OCI-LY1 (cell line): ENCODE measurements around the gene DIP2B.

Source experiments
- H2AFZ ChIP-seq: fragments of 200-600 bp; sonication (generic), shearing (Covaris generic); 2 replicates; pipeline ENCODE4 v1.6.0; 2014; ENCODE audit warnings: antibody characterized with exemption, mild to moderate bottlenecking, low read length
- H3F3A ChIP-seq: fragments of 200-600 bp; sonication (generic), shearing (Covaris generic); 2 replicates; pipeline ENCODE4 v1.6.0; 2014; ENCODE audit warnings: mild to moderate bottlenecking, antibody characterized with exemption, low read length, moderate library complexity; ENCODE audit not compliant: insufficient read depth
- H3K27ac ChIP-seq: fragments of 200-600 bp; sonication (generic); 2 replicates; pipeline ENCODE4 v1.5.1; 2014; ENCODE audit warnings: low read length, mixed run types, mild to moderate bottlenecking, low read depth; ENCODE audit not compliant: poor library complexity, severe bottlenecking
- H3K27me3 ChIP-seq: fragments of 200-600 bp; sonication (generic); 2 replicates; pipeline ENCODE4 v1.6.0; 2014; ENCODE audit warnings: antibody characterized with exemption, mild to moderate bottlenecking, low read length, moderate library complexity; ENCODE audit not compliant: insufficient read depth
- H3K36me3 ChIP-seq: fragments of 200-600 bp; sonication (generic); 2 replicates; pipeline ENCODE4 v1.6.1; 2014; ENCODE audit warnings: mild to moderate bottlenecking, antibody characterized with exemption, low read length, moderate library complexity, mixed read lengths; ENCODE audit not compliant: insufficient read depth
- H3K4me1 ChIP-seq: fragments of 200-600 bp; sonication (generic); 2 replicates; pipeline ENCODE4 v1.5.1; 2014; ENCODE audit warnings: mild to moderate bottlenecking, low read length, moderate library complexity; ENCODE audit not compliant: insufficient read depth, severe bottlenecking
- H3K4me2 ChIP-seq: fragments of 200-600 bp; sonication (generic), shearing (Covaris generic); 2 replicates; pipeline ENCODE4 v1.6.1; 2014; ENCODE audit warnings: low read length
- H3K4me3 ChIP-seq: fragments of 200-600 bp; sonication (generic); 2 replicates; pipeline ENCODE4 v1.5.1; 2014; ENCODE audit warnings: low read length, low read depth, mild to moderate bottlenecking, mixed read lengths; ENCODE audit not compliant: poor library complexity, severe bottlenecking
- H3K79me2 ChIP-seq: fragments of 200-600 bp; shearing (Covaris generic); 2 replicates; pipeline ENCODE4 v1.6.1; 2016; ENCODE audit warnings: mixed run types, low read length, mixed read lengths; ENCODE audit not compliant: insufficient read depth
- H3K9ac ChIP-seq: fragments of 200-600 bp; sonication (generic), shearing (Covaris generic); 2 replicates; pipeline ENCODE4 v1.6.1; 2014; ENCODE audit warnings: mild to moderate bottlenecking, low read length, mixed read lengths
- H3K9me2 ChIP-seq: fragments of 200-600 bp; sonication (generic), shearing (Covaris generic); 2 replicates; pipeline ENCODE4 v1.6.1; 2014; ENCODE audit warnings: low read depth, mild to moderate bottlenecking, low read length, mixed read lengths
- H3K9me3 ChIP-seq: fragments of 200-600 bp; shearing (Covaris generic); 2 replicates; pipeline ENCODE4 v1.6.1; 2014; ENCODE audit warnings: low read length, mixed read lengths
- H4K20me1 ChIP-seq: fragments of 200-600 bp; sonication (generic), shearing (Covaris generic); 2 replicates; pipeline ENCODE4 v1.6.0; 2016; ENCODE audit warnings: mild to moderate bottlenecking, low read length; ENCODE audit not compliant: insufficient read depth
- CTCF ChIP-seq: fragments of 200-600 bp; sonication (generic), shearing (Covaris generic); IDR thresholded peaks from 2 replicates; pipeline ENCODE4 v1.5.1; 2017; ENCODE audit warnings: mild to moderate bottlenecking, antibody characterized with exemption, low read length, moderate library complexity, mixed read lengths
- EZH2 ChIP-seq: fragments of 200-600 bp; sonication (generic), shearing (Covaris generic); IDR thresholded peaks from 2 replicates; pipeline ENCODE4 v1.8.0; 2017; ENCODE audit warnings: borderline replicate concordance, mixed run types, mild to moderate bottlenecking, antibody characterized with exemption, low read length, moderate library complexity, mixed read lengths

DIP2B gene

GRCh38 chr12:50606675-50607375 lies 102.0 kb downstream of the DIP2B start:
- H3K27me3 ChIP-seq = no peaks in the 10 kb centered on the region
- no peaks in the 10 kb centered on the region for H3K36me3 ChIP-seq
- H2AFZ ChIP-seq = no peak overlapping the region
- H3K4me1 ChIP-seq = no peaks in the 10 kb centered on the region
- no peaks in the 10 kb centered on the region for H3K9me2 ChIP-seq
- no peak overlapping the region for H3K4me2 ChIP-seq
- H3K9me3 ChIP-seq = no peaks in the 10 kb centered on the region
- H3K9ac ChIP-seq = no peak overlapping the region
- H3K79me2 ChIP-seq = no peaks in the 10 kb centered on the region
- TF ChIP-seq EZH2 (no peak), CTCF (no peak)
- no peaks in the 10 kb centered on the region for H3F3A ChIP-seq
- no peak overlapping the region for H3K27ac ChIP-seq
- H3K4me3 ChIP-seq = no peak overlapping the region
- H4K20me1 ChIP-seq = no peaks in the 10 kb centered on the region

- Histone ChIP-seq H3K27ac (no peak overlapping the region), H3K9ac (no peak overlapping the region), H3K27me3 (no peaks in the 10 kb centered on the region), H4K20me1 (no peaks in the 10 kb centered on the region), H3K4me1 (no peaks in the 10 kb centered on the region), H3K9me2 (no peaks in the 10 kb centered on the region), H3K4me3 (no peak overlapping the region), H3K79me2 (no peaks in the 10 kb centered on the region), H3K9me3 (no peaks in the 10 kb centered on the region), H3K4me2 (no peak overlapping the region), H3F3A (no peaks in the 10 kb centered on the region), H3K36me3 (no peaks in the 10 kb centered on the region), H2AFZ (no peak overlapping the region)
- no peak for TF ChIP-seq CTCF
- TF ChIP-seq EZH2 = no peak
These were observed 104.6 kb downstream of the DIP2B start for GRCh38 chr12:50609292-50609874.

GRCh38 chr12:50610171-50610570 lies 105.4 kb downstream of the DIP2B start:
- no peak for TF ChIP-seq CTCF
- no peak for TF ChIP-seq EZH2
- H3K79me2 ChIP-seq = no peaks in the 10 kb centered on the region

More at GRCh38 chr12:50610171-50610570, 105.4 kb downstream of the DIP2B start:
- Histone ChIP-seq H3K27ac (no peak overlapping the region), H3K9ac (no peak overlapping the region), H3K27me3 (no peaks in the 10 kb centered on the region), H2AFZ (no peak overlapping the region), H4K20me1 (no peaks in the 10 kb centered on the region), H3K4me3 (no peak overlapping the region), H3K4me2 (no peak overlapping the region), H3K9me2 (no peaks in the 10 kb centered on the region), H3K4me1 (no peaks in the 10 kb centered on the region), H3F3A (no peaks in the 10 kb centered on the region), H3K9me3 (no peaks in the 10 kb centered on the region), H3K36me3 (no peaks in the 10 kb centered on the region)
